K562 (cell line): ENCODE measurements around the gene ASPA. TPM values are rescaled to one million over a fixed set of nuclear protein-coding genes. Genes with fewer than 3 reads are reported as not detected.

Source experiments
- SAFB ChIP-seq: fragments of 200-400 bp; formaldehyde crosslinking; IDR thresholded peaks from 2 replicates; pipeline ENCODE4 v1.6.1; 2017; ENCODE audit warnings: low read depth, low read length, borderline replicate concordance
- polyA plus RNA-seq, 8 experiments: library from polyadenylated mRNA; depleted of rRNA in 4 of 8; stranded (reverse) in 5 of 8; unstranded in 3 of 8; fragments of >200 nt; fragmentation: Nextera tagmentation in 2 of 8; fragmentation: Illumina TruSeq in 1 of 8; extraction: Ambion mirVana in 2 of 8; extraction: Trizol in 1 of 8; gene quantifications; 2 replicates each; pipeline versions ENCODE4 v1.2.1 to v1.2.3, GENCODE V29; 2011 to 2014; ENCODE audit warnings: inconsistent platforms in 1 of 8, missing spikeins in 1 of 8
- total RNA-seq, 7 experiments: library from RNA; depleted of rRNA in 6 of 7; stranded (reverse); fragments of >200 nt in 6 of 7; fragmentation: Illumina TruSeq in 2 of 7; extraction: Trizol in 2 of 7; gene quantifications; 2 replicates each; pipeline versions ENCODE4 v1.2.1 to v1.2.3, GENCODE V29; 2011 to 2021; ENCODE audit warnings: low replicate concordance in 1 of 7
- TF ChIP-seq, protein P1 (sequence below): fragments of 450-650 bp; IDR thresholded peaks from 2 replicates; pipeline ENCODE4 v1.6.1; 2016; ENCODE audit warnings: mild to moderate bottlenecking, moderate library complexity

ASPA gene
- total and polyA plus RNA-seq, 9 of the 15 experiments (the other 6 are each of a cell fraction or from before 2014, with no cell fraction given) = not detected

DNA sequence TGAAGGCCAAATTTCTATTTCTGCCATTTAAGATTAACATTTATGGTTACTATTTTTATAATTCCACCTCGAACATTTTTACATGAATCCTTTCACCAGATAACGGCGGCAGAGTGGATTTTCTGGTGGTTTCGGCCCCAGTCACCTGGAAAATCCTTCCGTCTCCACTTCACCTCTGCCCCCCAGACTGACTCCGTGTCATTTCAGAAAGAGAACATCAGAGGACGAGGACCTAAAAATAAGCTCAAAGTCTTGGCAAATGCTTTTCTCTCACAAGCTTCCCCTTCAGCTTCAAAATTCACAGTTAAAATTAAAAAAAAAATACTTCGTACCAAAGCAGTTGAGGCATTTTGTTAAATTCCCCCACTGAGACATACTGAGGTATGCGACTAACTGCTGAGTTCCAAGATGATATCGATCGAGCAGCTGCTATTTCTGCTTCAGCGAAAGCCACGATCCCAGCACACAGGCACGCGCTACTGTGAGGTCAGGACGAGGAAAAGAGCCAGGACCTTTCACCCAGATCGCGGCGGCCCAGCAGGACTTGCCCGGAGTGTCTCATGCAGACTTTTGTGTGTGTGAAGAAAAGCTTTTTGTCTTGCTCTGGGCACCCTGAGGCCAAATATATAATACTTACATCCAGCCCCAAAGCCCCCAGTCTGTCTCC is 36.8 kb downstream of the ASPA start (continued):
- TF ChIP-seq, protein P1, sequence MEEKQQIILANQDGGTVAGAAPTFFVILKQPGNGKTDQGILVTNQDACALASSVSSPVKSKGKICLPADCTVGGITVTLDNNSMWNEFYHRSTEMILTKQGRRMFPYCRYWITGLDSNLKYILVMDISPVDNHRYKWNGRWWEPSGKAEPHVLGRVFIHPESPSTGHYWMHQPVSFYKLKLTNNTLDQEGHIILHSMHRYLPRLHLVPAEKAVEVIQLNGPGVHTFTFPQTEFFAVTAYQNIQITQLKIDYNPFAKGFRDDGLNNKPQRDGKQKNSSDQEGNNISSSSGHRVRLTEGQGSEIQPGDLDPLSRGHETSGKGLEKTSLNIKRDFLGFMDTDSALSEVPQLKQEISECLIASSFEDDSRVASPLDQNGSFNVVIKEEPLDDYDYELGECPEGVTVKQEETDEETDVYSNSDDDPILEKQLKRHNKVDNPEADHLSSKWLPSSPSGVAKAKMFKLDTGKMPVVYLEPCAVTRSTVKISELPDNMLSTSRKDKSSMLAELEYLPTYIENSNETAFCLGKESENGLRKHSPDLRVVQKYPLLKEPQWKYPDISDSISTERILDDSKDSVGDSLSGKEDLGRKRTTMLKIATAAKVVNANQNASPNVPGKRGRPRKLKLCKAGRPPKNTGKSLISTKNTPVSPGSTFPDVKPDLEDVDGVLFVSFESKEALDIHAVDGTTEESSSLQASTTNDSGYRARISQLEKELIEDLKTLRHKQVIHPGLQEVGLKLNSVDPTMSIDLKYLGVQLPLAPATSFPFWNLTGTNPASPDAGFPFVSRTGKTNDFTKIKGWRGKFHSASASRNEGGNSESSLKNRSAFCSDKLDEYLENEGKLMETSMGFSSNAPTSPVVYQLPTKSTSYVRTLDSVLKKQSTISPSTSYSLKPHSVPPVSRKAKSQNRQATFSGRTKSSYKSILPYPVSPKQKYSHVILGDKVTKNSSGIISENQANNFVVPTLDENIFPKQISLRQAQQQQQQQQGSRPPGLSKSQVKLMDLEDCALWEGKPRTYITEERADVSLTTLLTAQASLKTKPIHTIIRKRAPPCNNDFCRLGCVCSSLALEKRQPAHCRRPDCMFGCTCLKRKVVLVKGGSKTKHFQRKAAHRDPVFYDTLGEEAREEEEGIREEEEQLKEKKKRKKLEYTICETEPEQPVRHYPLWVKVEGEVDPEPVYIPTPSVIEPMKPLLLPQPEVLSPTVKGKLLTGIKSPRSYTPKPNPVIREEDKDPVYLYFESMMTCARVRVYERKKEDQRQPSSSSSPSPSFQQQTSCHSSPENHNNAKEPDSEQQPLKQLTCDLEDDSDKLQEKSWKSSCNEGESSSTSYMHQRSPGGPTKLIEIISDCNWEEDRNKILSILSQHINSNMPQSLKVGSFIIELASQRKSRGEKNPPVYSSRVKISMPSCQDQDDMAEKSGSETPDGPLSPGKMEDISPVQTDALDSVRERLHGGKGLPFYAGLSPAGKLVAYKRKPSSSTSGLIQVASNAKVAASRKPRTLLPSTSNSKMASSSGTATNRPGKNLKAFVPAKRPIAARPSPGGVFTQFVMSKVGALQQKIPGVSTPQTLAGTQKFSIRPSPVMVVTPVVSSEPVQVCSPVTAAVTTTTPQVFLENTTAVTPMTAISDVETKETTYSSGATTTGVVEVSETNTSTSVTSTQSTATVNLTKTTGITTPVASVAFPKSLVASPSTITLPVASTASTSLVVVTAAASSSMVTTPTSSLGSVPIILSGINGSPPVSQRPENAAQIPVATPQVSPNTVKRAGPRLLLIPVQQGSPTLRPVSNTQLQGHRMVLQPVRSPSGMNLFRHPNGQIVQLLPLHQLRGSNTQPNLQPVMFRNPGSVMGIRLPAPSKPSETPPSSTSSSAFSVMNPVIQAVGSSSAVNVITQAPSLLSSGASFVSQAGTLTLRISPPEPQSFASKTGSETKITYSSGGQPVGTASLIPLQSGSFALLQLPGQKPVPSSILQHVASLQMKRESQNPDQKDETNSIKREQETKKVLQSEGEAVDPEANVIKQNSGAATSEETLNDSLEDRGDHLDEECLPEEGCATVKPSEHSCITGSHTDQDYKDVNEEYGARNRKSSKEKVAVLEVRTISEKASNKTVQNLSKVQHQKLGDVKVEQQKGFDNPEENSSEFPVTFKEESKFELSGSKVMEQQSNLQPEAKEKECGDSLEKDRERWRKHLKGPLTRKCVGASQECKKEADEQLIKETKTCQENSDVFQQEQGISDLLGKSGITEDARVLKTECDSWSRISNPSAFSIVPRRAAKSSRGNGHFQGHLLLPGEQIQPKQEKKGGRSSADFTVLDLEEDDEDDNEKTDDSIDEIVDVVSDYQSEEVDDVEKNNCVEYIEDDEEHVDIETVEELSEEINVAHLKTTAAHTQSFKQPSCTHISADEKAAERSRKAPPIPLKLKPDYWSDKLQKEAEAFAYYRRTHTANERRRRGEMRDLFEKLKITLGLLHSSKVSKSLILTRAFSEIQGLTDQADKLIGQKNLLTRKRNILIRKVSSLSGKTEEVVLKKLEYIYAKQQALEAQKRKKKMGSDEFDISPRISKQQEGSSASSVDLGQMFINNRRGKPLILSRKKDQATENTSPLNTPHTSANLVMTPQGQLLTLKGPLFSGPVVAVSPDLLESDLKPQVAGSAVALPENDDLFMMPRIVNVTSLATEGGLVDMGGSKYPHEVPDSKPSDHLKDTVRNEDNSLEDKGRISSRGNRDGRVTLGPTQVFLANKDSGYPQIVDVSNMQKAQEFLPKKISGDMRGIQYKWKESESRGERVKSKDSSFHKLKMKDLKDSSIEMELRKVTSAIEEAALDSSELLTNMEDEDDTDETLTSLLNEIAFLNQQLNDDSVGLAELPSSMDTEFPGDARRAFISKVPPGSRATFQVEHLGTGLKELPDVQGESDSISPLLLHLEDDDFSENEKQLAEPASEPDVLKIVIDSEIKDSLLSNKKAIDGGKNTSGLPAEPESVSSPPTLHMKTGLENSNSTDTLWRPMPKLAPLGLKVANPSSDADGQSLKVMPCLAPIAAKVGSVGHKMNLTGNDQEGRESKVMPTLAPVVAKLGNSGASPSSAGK = peak; percentile 27; the same call in 1 of the 2 replicates
- no peak for TF ChIP-seq SAFB
